GM18526 (cell line): Measurements from ENCODE around the gene FBH1.
A peak's percentile ranks its signal among the peaks of the same experiment; 100 is the strongest.

Source experiments
- POLR2A ChIP-seq: IDR thresholded peaks from 3 replicates; pipeline ENCODE4 v1.6.1; 2011; ENCODE audit not compliant: insufficient read length; ENCODE audit errors: extremely low read depth

Gene FBH1

DNA sequence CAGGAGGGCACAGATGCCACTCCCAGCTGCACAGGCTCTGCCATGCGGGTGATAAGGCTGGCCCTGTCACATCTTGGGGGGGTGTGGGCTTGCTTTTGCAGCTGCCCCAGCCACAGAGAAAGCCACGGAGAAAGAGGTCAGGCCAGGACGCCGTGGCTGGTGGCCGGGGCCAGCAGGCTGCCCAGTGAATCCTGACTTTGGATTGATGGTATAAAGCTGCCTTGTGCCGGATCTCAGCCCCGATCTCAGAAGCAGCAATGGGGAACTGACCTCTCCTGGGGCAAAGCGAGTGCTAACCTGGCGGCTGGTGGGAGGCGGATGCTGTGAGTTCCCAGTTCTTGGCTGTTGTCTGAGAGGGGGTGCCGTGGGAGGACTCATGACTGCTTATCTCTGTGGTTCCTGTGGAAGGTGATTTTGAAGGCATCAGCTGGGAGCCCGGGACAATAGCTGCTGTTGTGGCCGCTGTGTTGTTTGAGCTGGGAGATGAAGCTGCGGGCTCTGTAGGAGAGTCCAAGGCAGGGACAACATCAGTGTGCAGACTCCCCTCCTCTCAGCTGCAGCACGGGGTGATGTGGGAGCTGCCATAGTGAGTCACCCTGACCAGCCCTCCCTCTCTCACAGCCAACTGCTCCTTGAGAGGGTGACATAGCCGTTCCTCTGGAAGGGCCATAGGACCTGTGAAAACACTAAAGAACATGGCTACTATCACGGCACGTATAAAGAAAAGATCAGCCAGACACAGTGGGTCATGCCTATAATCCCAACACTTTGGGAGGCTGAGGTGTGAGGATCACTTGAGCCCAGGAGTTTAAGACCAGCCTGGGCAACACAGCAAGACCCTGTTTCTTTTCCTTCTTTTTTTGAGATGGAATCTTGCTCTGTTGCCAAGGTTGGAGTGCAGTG is 70.3 kb downstream of the FBH1 start:
- TF ChIP-seq POLR2A = no peak

- no peak for TF ChIP-seq POLR2A
Measured at GRCh38 chr10:5961405-5962100, 71.5 kb downstream of the FBH1 start.

DNA sequence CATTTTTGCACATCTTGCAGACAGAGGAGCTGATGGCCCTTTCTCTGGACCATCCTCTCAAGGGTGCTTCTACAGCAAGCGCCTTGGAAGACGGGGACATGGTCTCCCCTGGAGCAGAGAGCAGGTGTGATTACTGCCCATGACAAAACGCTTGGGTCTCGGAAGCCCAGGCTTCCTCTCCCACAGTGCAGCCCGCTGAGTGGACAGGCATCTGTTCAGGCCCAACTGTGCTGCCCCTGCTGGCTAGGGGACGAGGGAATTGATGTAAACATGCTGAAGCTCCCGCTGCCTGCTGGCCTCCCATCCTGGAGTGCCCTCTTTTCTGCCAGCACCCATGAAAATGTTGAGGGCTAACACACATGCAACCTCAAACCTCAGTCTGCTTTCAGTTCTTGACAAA is 73.0 kb downstream of the FBH1 start:
- no peak for TF ChIP-seq POLR2A

GRCh38 chr10:5963591-5963990 is 73.5 kb downstream of the FBH1 start:
- TF ChIP-seq POLR2A = no peak

GRCh38 chr10:5964736-5965135 is 74.7 kb downstream of the FBH1 start:
- TF ChIP-seq POLR2A = no peak

DNA sequence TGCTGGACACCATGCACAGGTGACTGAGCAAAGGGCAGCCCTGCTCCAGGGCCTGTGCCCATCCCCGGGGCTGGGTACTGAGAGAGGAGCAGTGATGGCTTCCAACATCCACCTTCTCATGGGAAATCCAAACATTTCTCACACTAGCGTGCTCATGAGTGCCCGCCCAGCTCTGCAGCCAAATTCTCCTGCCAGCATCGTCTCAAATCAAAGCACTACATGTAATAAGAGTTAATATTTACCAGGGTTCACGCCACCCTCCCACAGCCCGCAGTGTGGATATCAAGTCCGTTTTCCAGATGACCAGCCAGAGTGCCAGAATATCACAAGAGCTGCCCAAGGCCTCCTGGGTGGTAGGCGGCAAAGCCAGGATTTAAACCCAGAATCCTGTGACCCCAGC is 75.2 kb downstream of the FBH1 start:
- TF ChIP-seq POLR2A = no peak

GRCh38 chr10:5968037-5968680 is 78.1 kb downstream of the FBH1 start:
- TF ChIP-seq POLR2A = no peak

DNA sequence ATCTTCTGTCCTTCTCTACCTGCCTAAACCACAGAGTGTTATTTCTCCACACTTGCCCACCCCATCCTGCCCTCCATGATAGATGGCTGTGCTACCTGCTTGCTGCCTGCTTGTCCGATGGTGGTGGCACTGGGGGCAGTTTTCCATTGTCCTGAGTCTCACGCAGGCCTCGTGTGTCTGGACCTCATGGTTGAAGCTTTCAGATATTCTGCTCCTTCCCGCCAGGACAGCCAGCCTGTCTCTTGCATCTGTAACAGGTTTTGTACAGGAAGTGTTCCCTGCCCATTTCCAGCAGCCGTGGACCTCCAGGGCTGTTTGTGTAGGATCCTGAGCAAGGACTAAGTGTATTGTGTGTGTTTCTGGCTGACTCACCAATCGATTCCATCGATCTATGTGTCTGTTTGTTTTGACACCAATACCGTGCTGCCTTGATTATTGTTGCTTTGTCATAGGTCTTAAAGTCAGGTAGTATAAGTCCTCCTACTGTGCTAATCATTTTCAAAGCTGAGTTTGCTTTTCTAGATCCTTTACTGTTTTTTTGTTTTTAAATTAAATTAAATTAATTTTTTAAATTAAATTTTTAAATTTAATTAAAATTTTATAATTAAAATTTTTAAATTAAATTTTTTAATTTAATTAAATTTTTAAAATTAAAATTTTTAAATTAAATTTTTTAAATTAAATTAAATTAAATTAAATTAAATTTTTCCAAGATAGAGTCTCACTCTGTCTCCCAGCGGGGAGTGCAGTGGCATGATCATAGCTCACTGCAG is 78.8 kb downstream of the FBH1 start:
- TF ChIP-seq POLR2A = no peak

GRCh38 chr10:5970066-5970465 is 80.0 kb downstream of the FBH1 start:
- no peak for TF ChIP-seq POLR2A

GRCh38 chr10:5970527-5970926 is 80.5 kb downstream of the FBH1 start:
- TF ChIP-seq POLR2A = no peak

- TF ChIP-seq POLR2A = no peak
Measured at GRCh38 chr10:5971315-5971832, 81.3 kb downstream of the FBH1 start.

DNA sequence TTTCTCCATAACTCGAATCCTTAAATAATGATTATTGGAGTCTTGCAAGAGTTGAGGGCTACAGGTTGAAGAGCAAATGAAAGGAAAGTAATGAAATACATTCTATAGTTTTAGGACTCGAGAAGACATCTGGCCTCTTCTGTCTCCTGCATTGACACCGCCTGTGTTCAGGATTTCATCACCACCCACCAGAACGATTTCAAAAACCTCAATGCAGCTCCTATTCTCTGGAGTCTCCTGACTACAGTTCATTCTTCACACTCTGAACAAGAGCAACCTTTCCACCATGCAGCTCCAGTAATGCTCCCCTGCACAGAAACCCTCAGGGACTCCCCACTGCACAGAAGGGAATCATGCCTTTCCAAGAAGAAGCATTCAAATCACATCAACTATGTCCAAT is 81.8 kb downstream of the FBH1 start:
- TF ChIP-seq POLR2A = no peak

DNA sequence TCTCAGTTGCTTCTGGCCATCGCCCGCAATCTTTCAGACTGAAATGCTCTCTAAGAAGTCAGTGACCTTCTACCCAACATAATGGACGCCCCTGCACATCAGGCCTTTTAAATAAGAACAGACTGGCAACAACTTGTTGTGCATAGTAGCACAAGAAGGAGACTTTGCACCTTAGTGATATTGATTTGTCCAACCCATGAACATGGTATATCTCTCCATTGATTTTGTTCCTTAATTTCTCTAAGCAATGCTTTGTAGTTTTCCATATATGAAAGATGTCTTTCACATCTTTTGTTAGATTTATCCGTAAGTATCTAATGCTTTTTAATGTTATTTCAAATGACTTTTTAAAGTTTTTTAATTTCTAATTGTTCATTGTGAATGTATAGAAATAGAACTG is 83.0 kb downstream of the FBH1 start:
- no peak for TF ChIP-seq POLR2A

DNA sequence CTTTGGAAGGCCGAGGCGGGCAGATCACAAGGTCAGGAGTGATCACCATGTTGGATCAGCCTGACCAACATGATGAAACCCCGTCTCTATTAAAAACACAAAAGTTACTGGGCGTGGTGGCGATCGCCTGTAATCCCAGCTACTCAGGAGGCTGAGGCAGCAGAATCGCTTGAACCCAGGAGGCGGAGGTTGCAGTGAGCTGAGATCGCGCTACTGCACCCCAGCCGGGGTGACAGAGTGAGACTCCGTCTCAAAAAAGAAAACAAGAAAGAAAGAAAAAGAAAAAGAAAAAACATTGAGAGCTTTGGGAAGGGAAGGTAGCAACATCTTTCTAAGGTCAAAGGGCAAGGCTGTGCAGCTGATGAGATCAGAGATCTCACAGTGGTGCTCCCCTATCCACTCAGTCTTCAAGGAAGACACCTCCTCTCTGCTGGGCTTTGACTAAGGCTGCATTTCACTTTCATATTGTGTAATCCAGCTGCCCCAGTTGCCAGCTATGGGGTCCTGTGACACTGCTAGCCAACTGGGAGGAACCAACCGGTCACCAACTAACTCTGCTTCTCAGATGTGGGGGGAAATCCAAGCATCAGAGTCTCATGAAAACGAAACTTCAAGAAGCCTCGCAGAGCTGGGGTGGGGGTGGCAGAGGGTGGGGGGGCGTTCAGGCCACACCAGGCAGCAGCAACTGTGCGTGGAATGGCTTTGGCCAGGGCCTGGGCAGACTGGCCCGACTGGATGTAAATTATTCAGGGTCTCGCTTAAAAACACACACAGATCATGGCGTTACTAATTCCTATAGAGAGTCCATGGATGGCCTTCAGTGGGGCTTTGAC is 85.8 kb downstream of the FBH1 start:
- TF ChIP-seq POLR2A = peak; percentile 19
